GM19025 (cell line): ENCODE data around the gene PSKH1.

Experiments
- ATAC-seq: cut with Tn5 transposase; IDR thresholded peaks from one replicate; pipeline ENCODE4 v1.9.1; 2021; ENCODE audit warnings: mild to moderate bottlenecking, low read depth, moderate library complexity; ENCODE audit not compliant: unreplicated experiment

Gene PSKH1

GRCh38 chr16:67922740-67923139 is 29.7 kb downstream of the PSKH1 start:
- no peak for ATAC-seq

GRCh38 chr16:67923414-67924116 is 30.5 kb downstream of the PSKH1 start:
- ATAC-seq = no peak

- no peak for ATAC-seq
Measured at GRCh38 chr16:67924140-67924906, 31.3 kb downstream of the PSKH1 start.

GRCh38 chr16:67926181-67926750 is 33.2 kb downstream of the PSKH1 start:
- no peak for ATAC-seq

- ATAC-seq = no peak
Measured at GRCh38 chr16:67927131-67927941, 34.3 kb downstream of the PSKH1 start.

GRCh38 chr16:67928147-67928546 is 35.1 kb downstream of the PSKH1 start:
- ATAC-seq = no peak

- ATAC-seq = no peak
Measured at GRCh38 chr16:67928561-67929364, 35.7 kb downstream of the PSKH1 start.

- no peak for ATAC-seq
Measured at GRCh38 chr16:67930191-67930590, 37.1 kb downstream of the PSKH1 start.

GRCh38 chr16:67930678-67931211 is 37.7 kb downstream of the PSKH1 start:
- no peak for ATAC-seq

- no peak for ATAC-seq
Measured at GRCh38 chr16:67931712-67932461, 38.8 kb downstream of the PSKH1 start, which contains the start of gene CTRL. Gene CTRL (minus strand): TSS chr16:67931862. CDS start chr16:67931852, 10 bp downstream.

GRCh38 chr16:67932462-67932840 is 39.4 kb downstream of the PSKH1 start:
- no peak for ATAC-seq

- ATAC-seq = no peak
Measured at GRCh38 chr16:67933805-67934204, 40.8 kb downstream of the PSKH1 start.

GRCh38 chr16:67934306-67935100 is 41.4 kb downstream of the PSKH1 start:
- no peak for ATAC-seq

GRCh38 chr16:67935101-67935401 is 42.0 kb downstream of the PSKH1 start:
- ATAC-seq = no peak

GRCh38 chr16:67935402-67936123 is 42.5 kb downstream of the PSKH1 start:
- peak; percentile 93 for ATAC-seq

- no peak for ATAC-seq
Measured at GRCh38 chr16:67936124-67936879, 43.2 kb downstream of the PSKH1 start, which contains the start of gene PSMB10. Gene PSMB10 (minus strand): TSS chr16:67936850. CDS start chr16:67936749, 101 bp downstream.
